Thoracic aorta (tissue), 2 donors: Measurements from ENCODE around the gene FOXN1. TPM values are rescaled to one million over a fixed set of nuclear protein-coding genes. Genes with fewer than 3 reads are reported as not detected.
"Not testable (repeated sequence)": the region's sequence is repeated elsewhere in the genome, so short reads cannot be mapped to it uniquely, and the experiment has no call there.

Source experiments
- ATAC-seq: fragments of 150-250 bp; one replicate; pipeline ENCODE4 v1.8.0; 2017; ENCODE audit warnings: low read depth; ENCODE audit not compliant: insufficient number of reproducible peaks, low FRiP score
- DNase-seq: peaks from one replicate; pipeline ENCODE4 v3.0.0-alpha.2; 2020; ENCODE audit warnings: low spot score
- H3K27ac ChIP-seq, 2 donors: fragments of 200-600 bp; sonication (generic); 1 replicate in 1 of 2; 2 replicates in 1 of 2; pipeline ENCODE4 v1.5.1; 2016; ENCODE audit warnings: mild to moderate bottlenecking in 2 of 2, moderate library complexity in 2 of 2
- H3K27me3 ChIP-seq: fragments of 200-600 bp; sonication (generic); replicated peaks from 2 replicates; pipeline ENCODE4 v1.6.0; 2016; ENCODE audit warnings: mild to moderate bottlenecking; ENCODE audit not compliant: insufficient read depth
- H3K36me3 ChIP-seq: fragments of 200-600 bp; sonication (generic); one replicate; pipeline ENCODE4 v1.5.1; 2016
- H3K4me1 ChIP-seq, 2 donors: fragments of 200-600 bp; sonication (generic); 1 replicate in 1 of 2; 2 replicates in 1 of 2; pipeline versions ENCODE4 v1.5.1 to v1.6.0; 2016; ENCODE audit warnings: low read depth in 2 of 2, mild to moderate bottlenecking in 1 of 2; ENCODE audit not compliant: control insufficient read depth in 1 of 2
- H3K4me3 ChIP-seq: fragments of 200-600 bp; sonication (generic); 2 replicates; pipeline ENCODE4 v1.5.1; 2016; ENCODE audit warnings: mild to moderate bottlenecking
- H3K9me3 ChIP-seq: fragments of 200-600 bp; sonication (generic); 2 replicates; pipeline ENCODE4 v1.5.1; 2016
- total RNA-seq, 2 donors: library from RNA; depleted of rRNA; stranded (reverse); fragments of >200 nt; gene quantifications; one replicate each; pipeline versions ENCODE4 v1.1.0 to v1.2.3, GENCODE V29; 2016
- TF ChIP-seq, protein P1 (sequence below): fragments of 200-600 bp; sonication (generic); IDR thresholded peaks from one replicate; pipeline ENCODE4 v1.5.1; 2019; ENCODE audit warnings: antibody characterized with exemption

FOXN1 gene
- total RNA-seq, 2 donors from 2014 or later, result not detected

DNA sequence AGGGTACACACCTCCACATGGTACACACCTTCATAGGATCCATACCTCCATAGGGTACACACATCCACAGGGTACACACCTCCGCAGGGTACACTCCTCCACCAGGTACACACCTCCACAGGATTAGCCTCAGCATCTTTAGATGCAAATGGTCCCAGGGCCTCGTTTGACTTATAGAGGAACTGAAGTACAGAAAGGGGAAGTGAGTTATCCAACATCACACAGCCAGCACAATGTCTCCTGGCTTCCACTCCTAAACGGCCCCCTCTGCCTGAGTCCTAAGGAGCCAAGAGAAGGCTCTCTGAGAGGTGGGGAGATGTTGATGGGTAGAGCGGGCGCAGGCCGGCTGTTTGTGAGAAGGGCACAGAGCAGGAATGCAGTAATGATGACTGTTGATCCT is 12.0 kb downstream of the FOXN1 start:
- H3K27ac ChIP-seq, result no peak overlapping the region
- peaks cover 0 to 11% of the 10 kb centered on the region in 2 donors for H3K4me1 ChIP-seq
- no peak for ATAC-seq
- no peak overlapping the region for H3K4me3 ChIP-seq
- TF ChIP-seq, protein P1, sequence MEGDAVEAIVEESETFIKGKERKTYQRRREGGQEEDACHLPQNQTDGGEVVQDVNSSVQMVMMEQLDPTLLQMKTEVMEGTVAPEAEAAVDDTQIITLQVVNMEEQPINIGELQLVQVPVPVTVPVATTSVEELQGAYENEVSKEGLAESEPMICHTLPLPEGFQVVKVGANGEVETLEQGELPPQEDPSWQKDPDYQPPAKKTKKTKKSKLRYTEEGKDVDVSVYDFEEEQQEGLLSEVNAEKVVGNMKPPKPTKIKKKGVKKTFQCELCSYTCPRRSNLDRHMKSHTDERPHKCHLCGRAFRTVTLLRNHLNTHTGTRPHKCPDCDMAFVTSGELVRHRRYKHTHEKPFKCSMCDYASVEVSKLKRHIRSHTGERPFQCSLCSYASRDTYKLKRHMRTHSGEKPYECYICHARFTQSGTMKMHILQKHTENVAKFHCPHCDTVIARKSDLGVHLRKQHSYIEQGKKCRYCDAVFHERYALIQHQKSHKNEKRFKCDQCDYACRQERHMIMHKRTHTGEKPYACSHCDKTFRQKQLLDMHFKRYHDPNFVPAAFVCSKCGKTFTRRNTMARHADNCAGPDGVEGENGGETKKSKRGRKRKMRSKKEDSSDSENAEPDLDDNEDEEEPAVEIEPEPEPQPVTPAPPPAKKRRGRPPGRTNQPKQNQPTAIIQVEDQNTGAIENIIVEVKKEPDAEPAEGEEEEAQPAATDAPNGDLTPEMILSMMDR, result no peak
- H3K36me3 ChIP-seq, result no peaks in the 10 kb centered on the region
- H3K27me3 ChIP-seq, result no peaks in the 10 kb centered on the region
- H3K9me3 ChIP-seq, result no peaks in the 10 kb centered on the region
- DNase-seq, result no peak

DNA sequence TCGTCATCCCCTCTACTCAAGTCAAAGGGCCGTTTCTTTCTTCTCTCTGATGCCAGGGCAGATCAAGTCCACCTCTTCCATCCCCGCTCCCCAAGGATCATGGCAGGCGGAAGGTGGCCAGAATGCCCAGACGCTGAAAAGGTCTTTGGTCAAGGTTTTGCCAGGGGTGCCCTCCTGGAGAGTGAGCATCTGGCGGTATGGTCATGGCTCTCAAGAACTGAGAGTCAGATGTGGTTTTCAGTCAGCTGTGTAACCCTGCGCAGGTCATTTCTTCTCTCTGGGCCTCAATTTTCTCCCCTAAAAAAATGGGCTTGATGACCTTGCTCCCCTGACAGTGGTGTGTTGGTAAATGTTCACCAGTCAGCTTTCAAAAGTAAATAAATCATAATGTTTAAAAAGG is 12.4 kb downstream of the FOXN1 start:
- Histone ChIP-seq H3K9me3 (no peaks in the 10 kb centered on the region), H3K4me1 (peaks cover 0 to 11% of the 10 kb centered on the region in 2 donors), H3K27me3 (no peaks in the 10 kb centered on the region), H3K36me3 (no peaks in the 10 kb centered on the region), H3K4me3 (no peak overlapping the region), H3K27ac (no peak overlapping the region)
- ATAC-seq, result no peak
- DNase-seq, result no peak
- TF ChIP-seq, protein P1, result no peak

DNA sequence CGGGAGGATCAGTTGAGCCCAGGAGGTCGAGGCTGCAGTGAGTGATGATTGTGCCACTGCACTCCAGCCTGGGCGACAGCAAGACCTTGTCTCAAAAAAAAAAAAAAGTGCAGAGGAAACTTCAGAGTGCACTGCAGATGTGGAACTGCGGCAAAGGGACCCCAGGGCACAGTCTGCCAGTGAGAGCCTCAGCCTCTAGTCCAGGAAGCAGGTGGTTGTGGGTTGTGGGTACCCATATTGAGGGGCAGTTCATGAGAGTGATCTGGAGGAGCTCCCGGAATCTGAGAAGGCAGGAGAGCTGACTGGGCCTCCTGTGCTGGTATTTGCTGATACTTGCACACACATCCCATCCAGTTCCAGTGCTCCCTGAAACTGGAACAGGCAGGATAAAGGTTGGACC is 13.1 kb downstream of the FOXN1 start:
- TF ChIP-seq, protein P1, result no peak
- no peak overlapping the region for H3K27ac ChIP-seq

DNA sequence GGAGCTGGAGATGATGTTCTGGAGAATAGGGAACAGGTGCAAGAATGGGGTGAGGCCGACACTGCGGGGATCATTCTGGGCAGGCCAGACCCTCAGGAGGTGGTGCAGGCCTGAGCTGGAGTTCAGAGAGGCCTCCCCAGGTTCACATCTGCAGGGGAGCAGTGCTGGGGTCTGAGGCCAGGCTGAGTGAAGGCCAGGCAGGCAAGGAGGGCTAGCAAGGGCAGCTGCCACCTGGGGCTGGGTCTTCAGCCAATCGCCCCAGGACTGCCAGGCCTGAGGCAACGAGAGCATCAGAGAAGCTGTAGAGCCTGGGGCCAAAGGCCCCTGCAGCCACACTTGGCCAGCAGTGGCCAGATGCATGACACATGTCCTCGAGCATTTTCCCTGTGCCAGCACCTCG is 14.5 kb downstream of the FOXN1 start:
- Histone ChIP-seq H3K4me3 (no peak overlapping the region), H3K36me3 (no peaks in the 10 kb centered on the region), H3K4me1 (peaks cover 3 to 21% of the 10 kb centered on the region in 2 donors), H3K27me3 (no peaks in the 10 kb centered on the region), H3K9me3 (no peaks in the 10 kb centered on the region), H3K27ac (no peak overlapping the region)
- no peak for DNase-seq
- TF ChIP-seq, protein P1, result no peak
- ATAC-seq, result no peak

More for the DNA sequence above, 13.1 kb downstream of the FOXN1 start:
- ATAC-seq, result no peak
- Histone ChIP-seq H3K4me1 (peaks cover 0 to 11% of the 10 kb centered on the region in 2 donors), H3K4me3 (no peak overlapping the region), H3K9me3 (no peaks in the 10 kb centered on the region), H3K27me3 (no peaks in the 10 kb centered on the region), H3K36me3 (no peaks in the 10 kb centered on the region)
- no peak for DNase-seq

DNA sequence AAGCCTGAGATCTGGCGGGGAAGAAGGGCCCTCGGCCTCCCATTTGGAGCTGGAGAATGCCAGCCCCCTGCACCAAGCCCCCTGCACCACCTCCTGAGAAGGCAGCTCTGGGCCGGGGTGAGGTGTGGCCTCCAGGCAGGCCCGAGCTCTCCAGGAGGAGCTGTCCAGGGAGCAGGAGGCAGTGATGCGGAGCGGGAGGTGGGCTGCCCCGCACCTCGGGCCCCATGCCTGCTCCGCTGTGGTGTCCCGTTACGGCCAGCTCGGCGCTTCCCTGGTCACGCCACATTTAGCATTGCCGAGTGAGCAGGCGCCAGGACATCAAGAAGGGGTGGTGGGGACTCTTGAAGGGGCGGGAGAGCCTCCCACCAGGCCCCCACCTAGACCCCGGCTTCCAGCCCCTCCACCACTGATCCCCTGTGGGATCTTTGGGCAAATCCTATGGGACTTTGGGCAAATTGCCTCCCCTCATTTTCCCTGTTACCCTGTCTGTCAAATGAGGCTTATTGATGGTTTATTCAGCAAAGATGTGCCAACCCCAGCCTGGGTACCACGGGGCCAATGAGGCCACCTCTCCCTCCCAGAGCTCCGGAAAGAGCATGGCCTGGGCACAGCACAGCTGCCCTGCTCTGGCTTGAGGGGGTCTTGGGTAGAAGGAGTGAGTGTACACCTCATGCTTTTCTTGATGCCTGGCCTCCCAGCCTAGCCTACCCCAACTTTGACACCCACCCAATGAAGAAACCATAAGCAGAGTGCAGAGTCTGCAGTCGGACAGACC is 15.3 kb downstream of the FOXN1 start:
- Histone ChIP-seq H3K27me3 (no peaks in the 10 kb centered on the region), H3K4me1 (peaks cover 3 to 25% of the 10 kb centered on the region in 2 donors), H3K4me3 (no peak overlapping the region), H3K27ac (no peak overlapping the region), H3K36me3 (no peaks in the 10 kb centered on the region), H3K9me3 (no peaks in the 10 kb centered on the region)
- DNase-seq (no peak), ATAC-seq (no peak)
- TF ChIP-seq, protein P1, result no peak

DNA sequence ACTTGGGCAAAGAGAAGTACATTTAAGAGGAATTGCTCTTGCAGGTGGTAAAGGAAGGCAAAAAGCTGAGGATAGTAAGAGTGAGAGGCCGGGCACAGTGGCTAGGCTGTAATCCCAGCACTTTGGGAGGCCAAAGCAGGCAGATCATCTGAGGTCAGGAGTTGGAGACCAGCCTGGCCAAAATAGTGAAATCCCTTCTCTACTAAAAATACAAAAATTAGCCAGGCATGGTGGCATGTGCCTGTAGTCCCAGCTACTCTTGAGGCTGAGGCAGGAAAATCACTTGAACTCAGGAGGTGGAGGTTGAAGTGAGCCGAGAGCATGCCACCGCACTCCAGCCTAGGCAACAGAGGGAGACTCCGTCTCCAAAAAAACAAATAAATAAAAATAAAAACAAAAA is 16.1 kb downstream of the FOXN1 start:
- DNase-seq, H3K9me3 ChIP-seq, H3K4me3 ChIP-seq, ATAC-seq, H3K36me3 ChIP-seq, H3K27ac ChIP-seq, H3K27me3 ChIP-seq: not testable (repeated sequence)
- peaks cover 3 to 25% of the 10 kb centered on the region in 2 donors for H3K4me1 ChIP-seq
